Stimulated activated memory B cell treated with anti-CD40 and anti-IgM and Interleukin-4, amounts not matched to agents 10 μg/mL and 1 μg/mL and 100 μg/mL, for 72 hours (primary cell): ENCODE data around the gene DPY30.

Experiments
- ATAC-seq: fragments of 150-1000 bp; cut with Tn5 transposase; 2 replicates; pipeline ENCODE4 v1.10.0; 2021
- H3K27ac Mint-ChIP-seq: one replicate; pipeline ENCODE4 v1.8.0; 2022; ENCODE audit warnings: mild to moderate bottlenecking, mixed read lengths
- H3K27me3 Mint-ChIP-seq: one replicate; pipeline ENCODE4 v1.8.0; 2022; ENCODE audit warnings: mixed read lengths
- H3K36me3 Mint-ChIP-seq: one replicate; pipeline ENCODE4 v1.8.0; 2022; ENCODE audit warnings: mixed read lengths
- H3K4me1 Mint-ChIP-seq: one replicate; pipeline ENCODE4 v1.8.0; 2022; ENCODE audit warnings: mixed read lengths
- H3K4me3 Mint-ChIP-seq: one replicate; pipeline ENCODE4 v1.8.0; 2022; ENCODE audit warnings: mild to moderate bottlenecking, moderate library complexity, mixed read lengths
- H3K9me3 Mint-ChIP-seq: one replicate; pipeline ENCODE4 v1.8.0; 2022; ENCODE audit warnings: mixed read lengths

DPY30 gene

GRCh38 chr2:31996571-31997150, 42.9 kb downstream of the DPY30 start:
- Mint-ChIP-seq H3K4me1 (peaks cover 79% of the 10 kb centered on the region), H3K4me3 (no peak overlapping the region), H3K27ac (no peak overlapping the region), H3K36me3 (peaks cover 19% of the 10 kb centered on the region), H3K9me3 (peaks cover 3% of the 10 kb centered on the region), H3K27me3 (no peaks in the 10 kb centered on the region)
- no peak for ATAC-seq

DNA sequence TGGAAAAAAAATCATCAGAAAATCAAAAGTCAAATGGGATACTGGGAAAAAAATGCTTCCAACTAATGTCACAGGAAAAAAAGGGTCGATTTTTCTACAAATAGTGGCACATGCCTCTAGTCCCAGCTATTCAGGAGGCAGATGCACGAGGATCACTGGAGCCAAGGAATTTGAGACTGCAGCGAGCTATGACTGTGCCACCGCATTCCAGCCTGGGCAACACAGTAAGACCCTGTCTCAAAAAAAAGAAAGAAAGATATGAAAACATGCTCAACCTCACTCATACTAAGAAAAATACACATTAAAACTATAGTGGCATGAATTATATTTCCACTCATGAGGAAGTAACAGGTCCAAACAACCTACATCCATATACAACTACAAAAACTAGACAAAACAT, 46.7 kb downstream of the DPY30 start:
- Mint-ChIP-seq H3K4me1 (peaks cover 56% of the 10 kb centered on the region), H3K9me3 (peaks cover 3% of the 10 kb centered on the region), H3K4me3 (no peak overlapping the region), H3K27ac (peak overlapping the region; percentile 27), H3K27me3 (no peaks in the 10 kb centered on the region), H3K36me3 (peaks cover 19% of the 10 kb centered on the region)
- ATAC-seq, result no peak

GRCh38 chr2:31992025-31992579, 47.5 kb downstream of the DPY30 start:
- H3K27me3 Mint-ChIP-seq, result no peaks in the 10 kb centered on the region
- peaks cover 3% of the 10 kb centered on the region for H3K9me3 Mint-ChIP-seq
- no peak overlapping the region for H3K27ac Mint-ChIP-seq
- no peak overlapping the region for H3K4me3 Mint-ChIP-seq
- peaks cover 19% of the 10 kb centered on the region for H3K36me3 Mint-ChIP-seq
- ATAC-seq, result no peak
- H3K4me1 Mint-ChIP-seq, result peaks cover 48% of the 10 kb centered on the region

DNA sequence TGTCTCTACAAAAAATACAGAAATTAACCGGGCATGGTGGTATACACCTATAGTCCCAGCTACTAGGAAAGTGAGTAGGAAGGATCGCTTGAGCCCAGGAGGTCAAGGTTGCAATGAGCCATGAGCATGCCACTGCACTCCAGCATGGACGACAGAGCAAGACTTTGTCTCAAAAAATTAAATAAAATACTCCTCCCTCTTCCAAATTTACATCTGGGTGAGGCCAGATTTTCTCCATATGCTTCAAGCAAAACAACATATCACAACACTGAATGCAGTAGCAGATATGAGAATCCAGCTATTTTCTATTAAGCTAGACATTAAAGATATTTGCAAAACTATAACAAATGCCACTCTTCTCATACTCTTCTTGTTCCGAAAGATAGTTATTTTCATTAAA, 49.7 kb downstream of the DPY30 start:
- Mint-ChIP-seq H3K36me3 (peaks cover 6% of the 10 kb centered on the region), H3K27me3 (no peaks in the 10 kb centered on the region), H3K9me3 (no peaks in the 10 kb centered on the region), H3K4me1 (peaks cover 34% of the 10 kb centered on the region), H3K4me3 (no peak overlapping the region), H3K27ac (no peak overlapping the region)
- ATAC-seq, result no peak

GRCh38 chr2:31987454-31988220, 52.0 kb downstream of the DPY30 start:
- Mint-ChIP-seq H3K9me3 (no peaks in the 10 kb centered on the region), H3K27me3 (no peaks in the 10 kb centered on the region), H3K36me3 (peaks cover 16% of the 10 kb centered on the region), H3K4me3 (no peak overlapping the region), H3K27ac (no peak overlapping the region), H3K4me1 (peaks cover 28% of the 10 kb centered on the region)
- ATAC-seq, result no peak

DNA sequence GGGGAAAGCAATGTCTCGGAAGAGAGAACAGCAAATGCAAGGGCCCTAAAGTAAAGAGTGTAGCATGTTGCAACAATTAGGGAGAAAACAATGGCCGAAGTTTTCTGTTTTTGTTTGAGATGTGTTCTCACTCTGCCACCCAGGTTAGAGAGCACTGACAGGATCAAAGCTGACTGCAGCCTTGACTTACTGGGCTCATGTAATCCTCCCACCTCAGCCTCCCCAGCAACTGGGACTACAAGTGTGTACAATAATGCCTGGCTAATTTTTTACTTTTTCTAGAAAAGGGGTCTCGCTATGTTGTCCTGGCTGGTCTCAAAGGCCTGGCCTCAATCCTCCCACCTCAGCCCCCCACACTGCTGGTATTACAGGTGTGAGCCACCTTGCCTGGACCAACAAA, 52.7 kb downstream of the DPY30 start:
- peaks cover 23% of the 10 kb centered on the region for H3K4me1 Mint-ChIP-seq
- H3K36me3 Mint-ChIP-seq, result peaks cover 19% of the 10 kb centered on the region
- no peak for ATAC-seq
- H3K9me3 Mint-ChIP-seq, result no peaks in the 10 kb centered on the region
- H3K27ac Mint-ChIP-seq, result no peak overlapping the region
- no peaks in the 10 kb centered on the region for H3K27me3 Mint-ChIP-seq
- no peak overlapping the region for H3K4me3 Mint-ChIP-seq

GRCh38 chr2:31983762-31984467, 55.7 kb downstream of the DPY30 start:
- peaks cover 20% of the 10 kb centered on the region for H3K36me3 Mint-ChIP-seq
- no peak overlapping the region for H3K27ac Mint-ChIP-seq
- ATAC-seq, result no peak
- no peak overlapping the region for H3K4me3 Mint-ChIP-seq
- peaks cover 35% of the 10 kb centered on the region for H3K4me1 Mint-ChIP-seq
- H3K9me3 Mint-ChIP-seq, result peaks cover 1% of the 10 kb centered on the region
- no peaks in the 10 kb centered on the region for H3K27me3 Mint-ChIP-seq

DNA sequence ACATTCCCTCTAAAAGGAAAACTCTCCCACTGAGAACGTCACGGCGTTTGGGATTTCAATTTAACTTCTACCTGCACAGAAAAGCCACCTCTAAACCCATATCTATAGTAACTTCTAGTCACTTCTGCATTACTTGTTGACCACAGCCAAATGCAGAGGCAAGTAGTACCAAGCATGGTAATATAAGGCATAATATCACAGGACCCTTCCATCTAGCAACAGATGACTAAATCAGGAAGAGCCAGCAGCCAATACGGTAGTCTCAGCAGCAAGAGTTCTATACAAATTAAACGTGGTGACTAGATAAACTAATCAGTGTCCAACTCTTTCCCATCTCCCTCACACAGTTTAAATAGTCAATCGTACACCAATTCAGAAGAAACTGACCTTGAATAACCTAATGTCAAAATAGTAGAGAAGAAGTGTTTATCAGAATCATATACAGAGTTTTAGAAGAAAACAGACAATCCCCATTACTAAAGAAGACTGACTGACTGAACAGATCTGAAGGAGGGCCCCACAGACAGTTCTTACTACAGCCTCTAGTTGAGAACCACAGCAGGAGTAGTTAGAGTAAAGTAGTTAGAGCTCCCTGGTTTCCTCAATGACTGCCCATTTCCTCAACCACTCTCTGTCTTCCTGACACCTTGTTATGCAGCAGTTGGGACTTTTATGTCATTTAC, 58.8 kb downstream of the DPY30 start:
- Mint-ChIP-seq H3K36me3 (peaks cover 24% of the 10 kb centered on the region), H3K4me3 (peak overlapping the region; percentile 63), H3K4me1 (peaks cover 39% of the 10 kb centered on the region), H3K27me3 (no peaks in the 10 kb centered on the region), H3K27ac (peak overlapping the region; percentile 81), H3K9me3 (peaks cover 3% of the 10 kb centered on the region)
- ATAC-seq, result peak; percentile 99

DNA sequence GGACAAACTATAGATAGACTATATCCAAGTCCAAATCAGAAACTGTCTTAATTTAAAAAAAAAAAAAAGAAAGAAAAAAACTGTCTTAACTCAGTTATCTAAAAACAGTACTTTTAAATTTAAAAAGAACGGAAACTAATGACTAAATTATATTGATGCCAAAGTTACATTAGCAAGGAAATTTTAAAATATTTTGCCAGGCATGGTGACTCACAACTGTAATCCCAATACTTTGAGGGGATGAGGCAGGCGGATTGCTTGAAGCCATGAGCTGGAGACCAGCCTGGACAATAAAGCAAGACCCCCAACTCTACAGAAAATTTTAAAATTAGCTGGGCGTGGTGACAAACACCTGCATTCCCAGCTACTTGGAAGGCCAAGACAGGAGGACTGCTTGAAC, 59.6 kb downstream of the DPY30 start:
- no peaks in the 10 kb centered on the region for H3K27me3 Mint-ChIP-seq
- H3K36me3 Mint-ChIP-seq, result peaks cover 24% of the 10 kb centered on the region
- peaks cover 39% of the 10 kb centered on the region for H3K4me1 Mint-ChIP-seq
- peaks cover 3% of the 10 kb centered on the region for H3K9me3 Mint-ChIP-seq
- ATAC-seq, result no peak
- H3K27ac Mint-ChIP-seq, result peak overlapping the region; percentile 81
- no peak overlapping the region for H3K4me3 Mint-ChIP-seq

- Mint-ChIP-seq H3K27me3 (no peaks in the 10 kb centered on the region), H3K4me1 (peaks cover 33% of the 10 kb centered on the region), H3K27ac (peak overlapping the region; percentile 44), H3K4me3 (no peak overlapping the region), H3K36me3 (peaks cover 15% of the 10 kb centered on the region), H3K9me3 (peaks cover 3% of the 10 kb centered on the region)
- ATAC-seq, result no peak
Observed at GRCh38 chr2:31979018-31979417, 60.6 kb downstream of the DPY30 start.

DNA sequence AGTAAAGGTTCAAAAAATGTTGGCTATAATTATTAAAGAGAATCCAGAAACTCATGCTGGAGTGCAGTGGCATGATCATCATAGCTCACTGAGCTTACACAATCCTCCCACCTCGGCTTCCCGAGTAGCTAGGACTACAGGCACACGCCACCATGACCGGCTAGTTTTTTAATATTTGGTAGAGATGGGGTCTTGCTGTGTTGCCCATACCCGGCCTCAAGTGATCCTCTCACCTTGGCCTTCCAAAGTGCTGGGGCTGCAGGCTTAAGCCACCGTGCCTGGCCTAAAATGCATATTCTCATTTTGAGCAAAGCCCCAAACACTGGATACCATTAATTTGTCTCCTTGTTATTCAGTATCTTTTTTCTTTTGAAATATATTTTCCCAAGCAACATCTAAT, 61.2 kb downstream of the DPY30 start:
- Mint-ChIP-seq H3K36me3 (peaks cover 11% of the 10 kb centered on the region), H3K4me1 (peaks cover 34% of the 10 kb centered on the region), H3K27ac (peak overlapping the region; percentile 44), H3K9me3 (peaks cover 3% of the 10 kb centered on the region), H3K4me3 (no peak overlapping the region), H3K27me3 (no peaks in the 10 kb centered on the region)
- no peak for ATAC-seq
